ENCODE measurements around the gene BCR.
A peak's percentile ranks its signal among the peaks of the same experiment; 100 is the strongest.

BCR gene

DNA sequence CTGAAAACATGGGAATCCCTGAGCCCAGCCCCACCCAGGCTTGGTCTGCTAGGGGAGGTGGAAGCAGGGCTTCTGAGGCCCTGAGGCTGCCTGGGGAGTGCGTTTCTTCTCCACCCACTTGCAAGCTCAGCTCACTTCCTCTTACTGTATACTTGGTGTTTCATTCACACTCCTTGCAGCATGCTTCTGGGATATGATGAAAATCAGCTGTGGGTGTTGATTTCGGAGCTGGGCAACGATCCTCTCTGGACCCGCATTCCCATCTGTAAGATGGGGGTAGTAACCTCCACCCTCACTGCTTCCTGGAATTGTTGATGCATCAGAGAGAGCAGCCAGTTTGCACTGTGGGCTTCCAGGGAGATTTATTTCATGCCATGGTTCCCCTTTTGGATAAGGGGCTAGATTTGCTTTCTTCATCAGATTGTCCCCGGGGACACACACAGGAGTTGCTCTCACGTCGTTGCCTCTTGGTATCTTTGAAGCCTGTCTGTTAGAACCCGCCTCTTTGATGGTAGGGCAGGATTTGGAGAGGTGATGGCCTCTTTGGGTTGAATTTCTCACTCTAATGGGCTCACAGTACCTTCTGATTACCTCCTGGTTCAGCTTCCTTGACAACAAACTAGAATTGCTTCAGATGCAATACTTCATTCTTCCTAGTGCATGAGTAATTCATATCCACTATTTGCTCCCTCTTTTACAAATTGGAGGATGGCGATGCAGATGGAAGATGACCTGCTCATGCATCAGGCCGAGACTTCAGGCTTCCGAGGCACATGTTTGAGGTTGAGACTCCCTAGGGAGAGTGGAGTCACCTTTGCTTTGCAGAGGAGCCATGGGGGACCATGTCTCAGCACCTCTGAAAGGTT is 40.4 kb downstream of the BCR start:
- Mint-ChIP-seq H3K4me1 (peaks cover 74% of the 10 kb centered on the region), H3K36me3 (ENCODE audit: low read depth) (no peaks in the 10 kb centered on the region), H3K9me3 (no peaks in the 10 kb centered on the region), H3K27me3 (ENCODE audit: low read depth) (peaks cover 47% of the 10 kb centered on the region), H3K4me3 (no peak overlapping the region), H3K27ac (peak overlapping the region in 2 of 3 experiments; percentile 20 to 36)
- TF ChIP-seq, protein P1, sequence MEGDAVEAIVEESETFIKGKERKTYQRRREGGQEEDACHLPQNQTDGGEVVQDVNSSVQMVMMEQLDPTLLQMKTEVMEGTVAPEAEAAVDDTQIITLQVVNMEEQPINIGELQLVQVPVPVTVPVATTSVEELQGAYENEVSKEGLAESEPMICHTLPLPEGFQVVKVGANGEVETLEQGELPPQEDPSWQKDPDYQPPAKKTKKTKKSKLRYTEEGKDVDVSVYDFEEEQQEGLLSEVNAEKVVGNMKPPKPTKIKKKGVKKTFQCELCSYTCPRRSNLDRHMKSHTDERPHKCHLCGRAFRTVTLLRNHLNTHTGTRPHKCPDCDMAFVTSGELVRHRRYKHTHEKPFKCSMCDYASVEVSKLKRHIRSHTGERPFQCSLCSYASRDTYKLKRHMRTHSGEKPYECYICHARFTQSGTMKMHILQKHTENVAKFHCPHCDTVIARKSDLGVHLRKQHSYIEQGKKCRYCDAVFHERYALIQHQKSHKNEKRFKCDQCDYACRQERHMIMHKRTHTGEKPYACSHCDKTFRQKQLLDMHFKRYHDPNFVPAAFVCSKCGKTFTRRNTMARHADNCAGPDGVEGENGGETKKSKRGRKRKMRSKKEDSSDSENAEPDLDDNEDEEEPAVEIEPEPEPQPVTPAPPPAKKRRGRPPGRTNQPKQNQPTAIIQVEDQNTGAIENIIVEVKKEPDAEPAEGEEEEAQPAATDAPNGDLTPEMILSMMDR (IDR thresholded peaks at IDR 0.05; ENCODE audit: unreplicated experiment in 3 of 3), result no peak

DNA sequence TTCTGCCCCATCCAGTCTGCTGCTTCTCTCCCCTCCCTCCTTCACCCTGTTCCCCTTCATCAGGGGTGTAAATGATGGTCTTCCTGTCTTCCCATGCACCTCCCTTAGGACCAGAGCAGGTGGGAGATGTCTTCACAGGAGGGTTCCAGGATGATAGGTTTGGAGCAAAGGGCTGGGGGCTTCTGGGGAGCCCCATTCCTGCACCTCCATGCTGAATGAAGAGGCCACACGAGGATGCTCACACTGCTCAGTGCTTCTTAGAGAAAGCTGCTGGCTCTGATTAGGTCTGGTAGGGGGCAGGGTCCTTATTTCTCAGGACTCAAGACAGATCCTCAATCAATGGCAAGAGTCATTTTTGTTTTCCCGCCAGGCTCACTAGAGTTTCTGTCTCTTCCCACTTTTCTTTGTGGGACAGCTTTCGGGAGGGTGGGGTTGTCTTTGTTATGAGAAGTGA is 41.1 kb downstream of the BCR start:
- H3K4me1 Mint-ChIP-seq, result peaks cover 81% of the 10 kb centered on the region
- TF ChIP-seq, protein P1 (IDR thresholded peaks at IDR 0.05; ENCODE audit: unreplicated experiment in 3 of 3), result no peak
- no peak overlapping the region for H3K27ac Mint-ChIP-seq
- no peaks in the 10 kb centered on the region for H3K36me3 Mint-ChIP-seq (ENCODE audit: low read depth)
- no peak overlapping the region for H3K4me3 Mint-ChIP-seq
- H3K27me3 Mint-ChIP-seq (ENCODE audit: low read depth), result peaks cover 43% of the 10 kb centered on the region
- H3K9me3 Mint-ChIP-seq, result peaks cover 4% of the 10 kb centered on the region

- Mint-ChIP-seq H3K36me3 (ENCODE audit: low read depth) (peaks cover 6% of the 10 kb centered on the region), H3K4me1 (peaks cover 84% of the 10 kb centered on the region), H3K27me3 (ENCODE audit: low read depth) (peaks cover 38% of the 10 kb centered on the region), H3K27ac (peak overlapping the region in 2 of 3 experiments; percentile 8), H3K4me3 (no peak overlapping the region), H3K9me3 (peaks cover 5% of the 10 kb centered on the region)
- TF ChIP-seq, protein P1 (IDR thresholded peaks at IDR 0.05; ENCODE audit: unreplicated experiment in 3 of 3), result no peak
Observed at GRCh38 chr22:23222033-23222792, 41.9 kb downstream of the BCR start.

- peaks cover 14% of the 10 kb centered on the region for H3K36me3 Mint-ChIP-seq (ENCODE audit: low read depth)
- H3K27ac Mint-ChIP-seq, result no peak overlapping the region
- H3K9me3 Mint-ChIP-seq, result peaks cover 11% of the 10 kb centered on the region
- H3K4me3 Mint-ChIP-seq, result no peak overlapping the region
- H3K27me3 Mint-ChIP-seq (ENCODE audit: low read depth), result peaks cover 33% of the 10 kb centered on the region
- TF ChIP-seq, protein P1 (IDR thresholded peaks at IDR 0.05; ENCODE audit: unreplicated experiment in 3 of 3), result no peak
- peaks cover 77% of the 10 kb centered on the region for H3K4me1 Mint-ChIP-seq
Observed at GRCh38 chr22:23222793-23223568, 42.7 kb downstream of the BCR start.

- Mint-ChIP-seq H3K4me3 (no peak overlapping the region), H3K36me3 (ENCODE audit: low read depth) (peaks cover 22% of the 10 kb centered on the region), H3K4me1 (peaks cover 69% of the 10 kb centered on the region), H3K27ac (peak overlapping the region; percentile 24 to 49 (median 34)), H3K27me3 (ENCODE audit: low read depth) (peaks cover 32% of the 10 kb centered on the region), H3K9me3 (peaks cover 14% of the 10 kb centered on the region)
- TF ChIP-seq, protein P1 (IDR thresholded peaks at IDR 0.05; ENCODE audit: unreplicated experiment in 3 of 3), result no peak
Observed at GRCh38 chr22:23223569-23224317, 43.4 kb downstream of the BCR start.
